Measurements from ENCODE around the gene GALNT1.
A peak's percentile ranks its signal among the peaks of the same experiment; 100 is the strongest.
"Not testable (repeated sequence)": the region's sequence is repeated elsewhere in the genome, so short reads cannot be mapped to it uniquely, and the experiment has no call there.

The GALNT1 gene

DNA sequence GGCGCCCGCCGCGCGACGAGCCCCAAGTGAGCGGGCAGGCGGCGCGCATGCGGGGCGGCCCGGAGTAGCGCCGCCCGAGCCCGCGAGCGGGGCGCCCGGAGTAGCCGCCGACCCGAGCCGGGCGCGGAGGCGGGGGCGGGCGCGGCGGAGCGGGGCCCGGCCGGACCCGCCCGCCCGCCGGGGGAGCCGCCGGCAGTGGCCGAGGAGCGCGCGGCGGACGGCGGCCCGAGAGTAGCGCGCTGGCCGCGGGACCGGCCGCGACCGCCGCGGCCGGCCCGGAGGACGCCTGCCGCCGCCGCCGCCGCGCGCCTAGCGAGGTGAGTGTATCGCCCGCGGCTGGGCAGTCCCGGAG, at the start of gene GALNT1:
Gene GALNT1 (plus strand): TSS at position 195 of the 352 bp plus-strand sequence. CDS start 72,923 bp downstream, outside the sequence.
- DNase-seq (ENCODE audit: low spot score): no peak

DNA sequence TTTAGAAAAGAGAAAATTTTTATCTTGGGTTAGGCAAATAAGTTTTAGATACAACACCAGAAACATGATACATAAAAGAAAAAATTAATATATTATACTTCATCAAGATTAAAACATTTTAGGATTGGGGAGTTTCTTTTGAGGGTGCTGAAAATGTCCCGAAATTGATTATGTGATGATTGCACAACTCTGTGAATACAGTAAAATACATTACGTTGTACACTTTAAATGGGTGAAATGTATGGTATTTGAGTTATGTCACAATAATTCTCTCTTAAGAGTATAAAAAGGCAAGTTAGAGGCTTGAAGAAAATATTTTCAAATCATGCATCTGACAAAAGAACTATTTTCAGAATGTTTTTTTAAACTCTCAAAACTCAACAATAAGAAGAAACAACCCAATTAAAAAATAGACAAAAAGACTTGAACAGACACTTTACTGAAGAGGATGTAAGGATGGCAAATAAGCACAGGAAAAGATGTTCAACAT, 47.6 kb upstream of the GALNT1 start:
- no peak for DNase-seq (ENCODE audit: low spot score)

DNA sequence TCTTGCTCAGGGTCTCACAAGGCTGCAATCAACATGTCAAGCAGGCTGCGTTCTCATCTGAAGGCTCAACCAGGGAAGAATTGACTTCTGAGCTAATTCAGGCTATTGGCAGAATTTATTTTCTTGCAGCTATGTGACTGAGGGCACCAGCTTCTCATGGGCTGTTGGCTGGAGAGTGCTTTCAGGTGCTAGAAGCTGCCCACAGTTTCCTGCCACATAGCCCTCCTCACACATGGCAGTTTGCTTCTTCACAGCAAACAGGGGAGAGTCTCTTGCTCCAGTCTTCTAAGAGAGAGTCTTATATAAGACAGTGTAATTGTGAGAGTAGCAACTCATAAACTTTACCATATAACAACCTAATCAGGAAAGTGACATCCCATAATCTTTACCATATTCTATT, 46.2 kb upstream of the GALNT1 start:
- no peak for DNase-seq (ENCODE audit: low spot score)

DNA sequence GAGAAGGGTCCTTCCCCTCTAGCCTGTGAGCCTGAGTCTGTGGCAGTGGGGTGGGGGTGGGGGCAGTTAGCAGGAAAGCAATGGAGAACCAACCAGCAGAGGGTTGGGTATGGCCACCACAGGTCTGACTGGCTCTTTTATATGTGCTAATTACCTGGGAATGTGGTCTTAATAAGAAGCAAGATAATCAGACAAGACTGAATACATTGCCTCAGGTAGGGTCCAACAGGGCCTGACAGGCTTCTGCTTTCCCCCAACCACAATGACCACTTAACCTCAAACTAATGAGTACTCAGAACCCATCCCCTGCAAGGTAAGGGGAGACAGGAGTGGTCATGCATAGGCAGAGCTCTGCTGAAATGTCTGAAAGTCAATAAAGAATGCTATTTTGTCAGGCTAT, 39.2 kb upstream of the GALNT1 start:
- DNase-seq (ENCODE audit: low spot score): no peak

DNA sequence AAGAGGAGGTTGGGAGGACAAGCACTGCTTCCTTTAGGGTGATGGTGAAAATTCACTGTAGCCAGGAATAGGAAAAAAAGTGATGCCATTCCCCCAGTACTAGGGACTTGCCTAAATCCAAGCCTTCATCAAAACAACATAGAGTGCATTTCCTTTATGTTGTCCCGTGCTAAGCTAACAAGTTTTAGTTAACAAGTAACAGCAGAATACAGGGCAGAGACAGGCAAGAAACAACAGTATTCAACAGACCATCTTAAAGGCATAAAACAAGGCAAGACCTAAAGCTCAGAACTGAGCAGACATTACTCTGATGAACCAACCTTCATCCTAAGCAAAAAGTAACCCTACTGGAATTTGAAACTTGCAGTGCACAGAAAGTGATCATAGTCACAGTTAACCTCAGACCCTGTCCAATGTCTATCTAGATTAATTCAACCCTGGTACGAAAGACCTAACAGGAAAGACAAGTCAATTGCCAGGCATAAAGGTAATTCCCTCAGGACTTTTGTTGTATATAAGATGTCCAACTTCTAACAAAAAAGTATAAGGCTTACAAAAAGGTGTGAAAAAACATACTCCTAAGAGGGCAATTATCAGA, 34.4 kb upstream of the GALNT1 start:
- DNase-seq (ENCODE audit: low spot score): no peak

DNA sequence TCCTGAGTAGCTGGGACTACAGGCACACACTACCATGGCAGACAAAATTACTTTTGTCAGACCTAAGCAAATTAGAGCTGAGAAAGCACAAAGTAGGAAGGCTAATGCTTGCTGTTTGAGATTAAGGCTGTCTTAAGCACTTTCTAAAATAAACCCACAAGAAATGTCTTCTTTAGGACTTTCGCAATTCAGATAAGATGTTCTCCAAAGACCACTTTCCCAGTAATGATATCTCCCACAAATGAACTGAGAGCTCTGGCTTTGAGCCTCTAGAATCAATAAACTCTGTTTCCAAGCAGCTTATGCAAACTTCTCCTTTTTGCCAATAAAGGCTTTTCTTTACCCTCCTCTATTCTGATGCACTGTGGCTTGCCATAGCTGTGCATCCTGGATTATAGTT, 32.0 kb upstream of the GALNT1 start:
- no peak for DNase-seq (ENCODE audit: low spot score)

DNA sequence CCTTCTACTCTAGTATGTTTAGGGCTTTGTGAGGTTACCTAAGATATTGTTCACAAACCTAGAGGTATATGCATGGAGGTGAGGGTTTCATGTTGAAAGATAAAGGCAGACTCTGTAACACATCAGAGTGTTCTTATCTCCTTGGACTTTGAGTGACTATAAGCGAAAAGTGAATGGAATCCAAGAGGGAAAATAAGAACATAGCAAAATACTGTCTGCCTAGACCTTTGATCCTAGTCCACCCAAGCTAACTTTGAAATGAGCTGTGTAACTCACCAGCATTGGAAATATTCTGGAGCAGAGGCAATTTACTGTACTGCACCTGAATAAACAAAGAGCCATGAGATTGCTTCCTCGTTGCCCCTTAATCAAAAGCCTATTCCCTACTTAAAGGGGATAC, 28.2 kb upstream of the GALNT1 start:
- no peak for DNase-seq (ENCODE audit: low spot score)

DNA sequence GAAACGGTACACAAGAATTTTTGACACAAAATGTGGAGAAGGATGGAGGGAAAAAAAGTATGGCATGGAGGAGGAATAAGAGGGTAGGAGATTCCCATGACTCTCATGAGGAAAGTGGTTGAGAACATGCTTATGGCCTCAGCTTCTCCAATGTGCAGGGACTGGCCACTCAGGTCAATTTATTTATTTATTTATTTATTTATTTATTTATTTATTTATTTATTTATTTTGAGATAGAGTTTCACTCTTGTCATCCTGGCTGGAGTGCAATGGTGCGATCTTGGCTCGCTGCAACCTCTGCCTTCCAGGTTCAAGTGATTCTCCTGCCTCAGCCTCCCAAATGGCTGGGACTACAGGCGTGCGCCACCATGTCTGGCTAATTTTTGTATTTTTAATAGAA, 26.0 kb upstream of the GALNT1 start:
- DNase-seq (ENCODE audit: low spot score): not testable (repeated sequence)

DNA sequence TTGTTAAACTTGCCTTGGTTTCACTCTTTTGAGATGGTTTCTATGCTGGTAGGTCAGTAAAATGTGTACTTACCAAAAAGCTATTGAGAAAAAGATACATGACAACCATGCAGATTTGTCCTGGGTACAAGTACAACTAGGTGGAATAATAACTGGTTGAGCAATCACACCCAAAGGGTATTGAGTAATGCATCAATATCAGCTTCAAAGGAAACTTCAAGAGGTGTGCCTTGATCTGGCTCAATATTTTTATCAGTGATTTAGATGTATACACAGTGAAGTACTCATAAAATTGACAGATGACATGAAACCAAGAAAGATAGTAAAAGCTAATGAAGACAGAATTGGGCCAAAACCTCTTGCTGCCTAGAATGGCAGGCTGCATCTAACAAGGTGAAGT, 21.7 kb upstream of the GALNT1 start:
- no peak for DNase-seq (ENCODE audit: low spot score)

DNA sequence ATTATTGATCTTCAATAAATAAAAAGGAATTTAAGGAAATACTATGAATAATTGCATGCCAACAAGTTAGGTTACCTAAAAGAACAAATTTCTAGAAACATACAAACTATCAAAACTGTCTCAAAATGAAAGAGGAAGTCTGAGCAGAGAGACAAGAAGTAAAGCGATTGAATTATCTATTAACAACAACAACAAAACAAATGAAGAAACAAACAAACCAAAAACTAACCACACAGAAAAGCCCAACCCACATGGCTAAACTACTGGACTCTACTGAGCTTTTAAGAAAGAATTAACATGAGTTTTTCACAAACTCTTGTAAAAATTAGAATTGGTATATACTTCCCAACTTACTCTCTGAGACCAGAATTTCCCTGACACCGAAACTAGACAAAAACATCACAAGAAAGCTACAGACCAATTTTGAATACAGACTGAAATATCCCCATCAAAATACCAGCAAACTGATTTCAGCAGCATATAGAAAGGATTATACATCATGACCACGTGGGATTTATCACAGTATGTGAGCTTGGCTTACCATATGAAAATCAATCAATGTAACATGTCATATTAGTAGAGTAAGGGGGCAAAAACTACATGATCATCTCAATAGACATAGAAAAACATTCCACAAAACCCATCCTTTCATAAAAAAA, 16.6 kb upstream of the GALNT1 start:
- peak; percentile 32 for DNase-seq (ENCODE audit: low spot score)

DNA sequence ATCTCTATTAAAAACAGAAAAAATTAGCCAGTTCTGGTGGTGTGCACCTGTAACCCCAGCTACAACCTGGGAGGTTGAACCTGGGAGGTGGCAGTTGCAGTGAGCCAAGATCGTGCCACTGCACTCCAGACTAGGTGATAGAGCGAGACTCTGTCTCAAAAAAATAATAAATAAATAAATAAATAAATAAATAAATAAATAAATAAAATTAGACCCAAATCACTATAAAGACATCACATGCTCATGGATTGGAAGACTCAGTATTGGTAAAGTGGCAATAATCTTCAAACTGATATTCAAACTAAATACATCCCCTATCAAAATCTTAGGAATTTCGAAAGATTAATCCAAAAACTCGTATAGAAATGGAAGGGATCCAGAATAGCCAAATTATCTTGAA, 15.5 kb upstream of the GALNT1 start:
- DNase-seq (ENCODE audit: low spot score): no peak

DNA sequence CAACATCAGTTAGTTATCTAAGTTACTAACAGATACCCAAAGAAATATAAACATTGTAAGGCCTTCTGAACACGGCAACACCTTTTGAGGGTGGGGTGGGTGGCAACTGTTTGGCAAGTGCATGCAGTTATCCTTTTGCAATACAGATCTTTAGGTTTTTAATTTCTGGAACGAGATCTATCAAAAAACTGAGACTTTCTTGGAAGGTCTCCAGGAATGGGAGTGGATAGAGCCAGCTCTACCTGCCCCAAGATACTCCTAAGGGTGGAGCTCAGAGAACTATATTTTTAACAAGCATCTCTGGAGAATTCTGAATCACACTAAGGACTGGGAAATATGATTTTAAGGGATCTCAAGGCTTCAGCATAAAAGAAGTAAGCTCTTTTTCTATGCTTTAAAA, 11.4 kb upstream of the GALNT1 start:
- DNase-seq (ENCODE audit: low spot score): no peak

DNA sequence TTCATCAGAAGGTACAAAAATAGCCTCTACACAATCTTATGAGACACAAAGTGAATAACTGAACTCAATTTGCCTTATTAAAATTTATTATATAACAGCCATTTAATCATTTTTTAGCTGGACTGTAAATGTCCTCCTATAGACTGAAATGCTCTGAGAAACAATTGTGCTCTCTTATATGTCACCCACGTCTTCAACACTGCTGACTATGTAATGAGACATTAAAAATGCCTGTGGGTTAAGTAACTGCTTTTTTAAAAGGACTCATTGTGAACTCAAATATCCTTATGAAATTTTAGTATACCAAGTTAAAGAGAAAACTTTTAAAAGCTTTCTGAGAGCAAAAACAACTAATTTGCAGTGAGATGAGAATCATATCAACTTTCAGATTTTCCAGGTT, 10.4 kb upstream of the GALNT1 start:
- DNase-seq (ENCODE audit: low spot score): no peak

DNA sequence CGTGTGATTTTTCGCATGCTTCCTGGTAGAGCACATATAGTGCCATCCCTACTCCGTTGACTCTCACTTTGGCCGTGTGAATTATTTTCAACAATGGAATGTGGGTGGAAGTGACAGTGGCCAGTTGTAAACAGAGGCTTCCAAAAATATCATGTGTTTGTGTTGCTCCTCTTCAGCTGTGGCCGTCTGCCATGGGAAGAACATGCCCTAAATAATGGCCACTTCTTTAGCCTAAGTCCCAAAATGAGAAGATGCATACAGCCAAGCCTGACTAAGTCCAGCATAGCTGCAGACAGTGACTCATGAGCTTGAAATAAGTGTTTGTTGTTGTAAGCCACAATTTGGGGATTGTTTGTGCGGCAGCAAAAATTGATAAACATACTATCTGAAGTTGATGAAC, 8.9 kb upstream of the GALNT1 start:
- no peak for DNase-seq (ENCODE audit: low spot score)

DNA sequence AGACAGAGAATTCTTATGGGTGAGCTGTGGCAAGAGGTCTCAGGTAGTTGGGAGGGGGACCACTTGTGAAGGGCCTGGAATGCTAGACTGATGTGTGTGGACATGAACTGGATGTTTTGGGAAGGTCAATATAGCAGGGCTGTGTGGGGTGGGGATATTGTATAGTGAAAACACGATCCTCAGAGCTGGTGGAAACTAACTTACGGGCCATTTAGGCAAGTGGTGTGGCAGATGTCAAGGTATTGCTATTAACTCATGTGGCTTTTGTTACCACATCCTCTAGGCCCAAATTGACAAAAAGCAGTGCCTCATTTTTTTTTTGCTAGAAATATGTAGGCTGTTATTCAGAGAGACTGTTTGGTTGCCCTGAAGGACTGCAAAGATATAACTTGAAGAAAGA, 8.0 kb upstream of the GALNT1 start:
- no peak for DNase-seq (ENCODE audit: low spot score)

DNA sequence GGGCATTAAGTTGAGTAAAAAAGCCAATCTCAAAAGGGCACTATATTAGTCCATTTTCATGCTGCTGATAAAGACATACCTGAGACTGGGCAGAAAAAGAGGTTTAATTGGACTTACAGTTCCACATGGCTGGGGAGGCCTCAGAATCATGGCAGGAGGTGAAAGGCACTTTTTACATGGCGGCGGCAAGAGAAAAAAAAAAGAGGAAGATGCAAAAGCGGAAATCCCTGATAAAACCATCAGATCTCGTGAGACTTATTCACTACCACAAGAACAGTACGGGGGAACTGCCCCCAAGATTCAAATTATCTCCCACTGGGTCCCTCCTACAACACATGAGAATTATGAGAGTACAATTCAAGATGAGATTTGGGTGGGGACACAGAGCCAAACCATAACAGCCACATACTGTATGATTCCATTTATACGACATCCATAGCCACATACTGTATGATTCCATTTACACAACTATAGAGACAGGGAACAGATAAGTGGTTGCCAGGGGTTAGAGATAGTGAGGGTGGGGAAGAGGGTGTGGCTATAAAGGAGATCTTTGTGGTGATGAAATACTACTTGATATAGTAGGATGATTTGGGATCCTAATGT, 5.2 kb upstream of the GALNT1 start:
- DNase-seq (ENCODE audit: low spot score): not testable (repeated sequence)

DNA sequence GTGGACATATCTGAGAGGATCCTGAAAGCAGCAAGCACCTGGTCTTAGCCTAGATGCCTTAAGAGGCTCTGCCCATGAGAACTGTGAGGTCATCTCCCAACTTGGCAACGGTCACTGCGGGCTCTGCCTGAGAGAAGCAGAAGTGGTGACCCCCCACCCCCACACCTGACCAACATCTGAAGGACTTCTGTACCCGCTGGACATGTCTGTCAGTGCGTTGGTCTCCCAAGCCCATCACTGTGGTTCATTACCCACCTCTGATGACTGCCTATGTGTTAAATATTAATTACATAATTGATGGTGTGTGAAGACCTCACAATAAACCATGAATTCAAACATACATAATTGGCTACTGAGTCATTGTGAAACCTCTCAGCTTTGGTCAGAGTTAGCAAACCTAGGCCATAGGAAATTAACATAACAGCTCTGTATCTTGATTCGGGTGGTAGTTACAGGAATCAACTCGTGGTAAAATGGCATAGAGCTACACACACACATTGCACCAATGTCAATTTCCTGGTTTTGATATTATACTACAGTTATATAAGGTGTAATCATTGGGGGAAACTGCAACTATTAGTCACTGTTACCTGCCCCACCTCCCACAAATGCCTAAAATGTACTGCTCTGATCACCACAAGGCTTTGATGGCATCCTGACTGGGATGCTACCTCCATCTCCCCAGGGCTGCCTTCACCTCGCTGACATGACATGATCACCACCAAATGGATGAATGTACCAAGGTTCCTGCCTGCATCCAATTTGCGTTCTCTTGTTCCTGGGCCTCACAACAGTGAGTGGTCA, 4.3 kb upstream of the GALNT1 start:
- DNase-seq (ENCODE audit: low spot score): no peak

DNA sequence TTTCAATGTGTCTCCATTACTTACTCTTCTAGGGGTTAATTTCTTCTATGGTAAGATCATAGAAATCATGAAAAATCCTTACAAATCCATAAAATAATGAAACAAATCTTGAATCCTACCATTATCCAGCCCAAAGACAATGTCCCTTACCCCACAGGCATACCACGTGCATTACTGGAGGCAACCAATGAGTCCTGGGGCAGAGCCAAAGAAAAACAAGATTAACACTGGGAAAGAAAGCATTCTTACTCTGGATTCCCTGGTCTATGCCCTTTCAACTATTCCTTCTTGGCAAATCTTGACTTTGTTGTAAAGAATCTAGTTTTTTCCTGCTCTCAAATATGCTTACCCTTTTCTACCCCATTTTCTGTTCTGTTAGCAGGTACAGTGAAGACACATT, 3.1 kb upstream of the GALNT1 start:
- DNase-seq (ENCODE audit: low spot score): no peak

DNA sequence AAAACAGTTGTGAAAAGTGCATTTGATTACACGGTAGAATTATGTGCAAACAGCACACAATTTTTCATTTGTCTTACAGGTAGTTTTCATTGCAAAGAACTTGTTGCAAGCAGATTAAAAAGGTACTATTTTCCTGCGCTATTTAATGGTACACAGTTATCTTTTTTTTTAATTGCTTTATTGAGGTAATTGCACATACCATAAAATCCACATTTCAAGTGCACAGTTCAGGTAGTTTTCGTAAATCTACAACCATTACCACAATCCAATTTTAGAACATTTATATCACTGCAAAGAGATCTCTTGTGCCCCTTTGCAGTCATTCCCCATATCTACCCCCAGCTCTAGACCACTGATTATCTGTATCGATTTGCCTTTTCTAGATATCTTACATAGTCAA, 2.6 kb upstream of the GALNT1 start:
- DNase-seq (ENCODE audit: low spot score): no peak

DNA sequence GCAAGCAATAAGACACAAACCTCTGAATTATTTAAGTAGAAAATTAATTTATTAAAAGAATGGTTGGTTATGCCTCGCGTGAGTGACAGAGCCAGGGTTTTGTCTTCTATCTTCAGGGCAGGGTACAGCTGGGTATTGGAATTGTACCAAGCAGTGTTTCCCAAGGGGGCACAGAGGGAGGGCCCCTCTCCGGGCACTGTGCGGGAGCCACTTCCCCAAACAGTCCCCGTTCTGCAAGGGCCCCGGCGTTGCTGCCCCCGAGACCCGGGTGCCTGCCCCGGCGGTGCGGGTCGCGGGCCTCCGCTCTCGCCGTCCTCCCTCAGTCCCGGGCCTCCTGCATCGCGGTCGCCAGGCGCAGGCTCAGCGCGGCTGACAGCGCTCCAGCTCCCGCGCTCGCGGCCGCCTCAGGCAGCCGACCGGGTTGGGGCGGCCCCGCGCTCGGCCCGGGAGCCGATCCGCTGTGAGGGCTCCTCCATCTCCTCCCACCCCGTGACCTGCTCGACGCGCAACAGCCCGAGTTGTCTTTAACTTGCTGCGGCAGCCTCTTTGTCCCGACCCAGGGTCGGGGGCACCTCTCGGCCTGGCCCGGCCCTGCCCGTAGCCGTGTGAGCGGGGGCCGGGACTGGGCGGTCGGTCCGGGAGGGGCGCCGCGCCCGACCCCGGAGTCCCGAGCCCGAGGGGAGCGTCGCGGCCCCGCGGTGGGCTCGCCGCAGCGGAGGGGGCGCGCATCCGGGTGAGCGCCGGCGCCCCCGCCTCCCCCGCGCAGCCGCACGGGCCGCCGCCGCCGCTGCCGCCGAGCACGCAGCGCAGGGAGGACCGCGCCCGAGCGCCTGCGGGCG, 620 bp upstream of the GALNT1 start:
- DNase-seq (ENCODE audit: low spot score): peak; percentile 58

DNA sequence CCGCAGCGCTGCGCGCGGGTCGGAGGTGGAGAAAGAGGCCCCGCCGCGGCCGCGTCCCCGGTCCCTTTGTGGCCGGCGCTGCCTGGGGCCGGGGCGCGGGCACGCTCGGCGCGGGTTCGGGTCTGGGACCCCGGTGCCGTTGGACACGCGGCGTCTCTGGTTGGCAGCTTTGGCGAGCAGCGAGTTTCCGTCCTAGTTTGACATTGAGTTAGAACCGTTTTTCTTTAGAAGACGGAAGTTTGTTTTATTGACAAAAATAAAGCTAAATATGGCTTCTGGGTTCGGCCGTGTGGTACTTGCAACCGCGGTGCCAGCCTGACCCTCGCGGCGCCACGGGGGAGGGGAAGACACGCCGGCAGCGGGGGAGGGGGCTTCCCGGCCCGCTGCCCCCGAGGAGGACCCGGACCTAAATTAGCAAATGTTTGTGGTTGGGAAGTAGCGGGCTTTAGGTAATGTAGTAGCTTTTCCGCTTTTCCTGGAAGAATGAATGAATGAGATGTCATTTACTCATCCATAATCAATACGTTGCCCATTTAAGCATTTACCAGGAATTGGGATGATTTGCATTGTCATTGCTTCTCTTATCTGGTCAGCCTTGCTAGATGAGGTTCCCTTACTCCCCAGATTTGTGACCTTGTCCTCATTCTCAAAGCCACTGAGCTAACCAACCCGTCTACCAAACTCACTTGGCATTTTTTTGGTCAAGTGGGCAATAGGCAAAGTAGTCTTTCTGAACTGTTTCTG, 530 bp downstream of the GALNT1 start:
- DNase-seq (ENCODE audit: low spot score): peak; percentile 38
